Activated naive CD8-positive, alpha-beta T cell treated with anti-CD3 and anti-CD28 coated beads, Interleukin-2, amount 50 U/mL, for 24 hours (primary cell): ENCODE measurements around the gene SRPRA.
A peak's percentile ranks its signal among the peaks of the same experiment; 100 is the strongest.

Experiments used
- ATAC-seq: fragments of 150-1000 bp; cut with Tn5 transposase; one replicate; pipeline ENCODE4 v1.10.0; 2021
- DNase-seq: peaks from one replicate; pipeline ENCODE4 v3.0.0; 2021
- H3K27ac Mint-ChIP-seq: one replicate; pipeline ENCODE4 v1.8.0; 2021; ENCODE audit warnings: mild to moderate bottlenecking, mixed read lengths
- H3K27me3 Mint-ChIP-seq: one replicate; pipeline ENCODE4 v1.8.0; 2021; ENCODE audit warnings: mixed read lengths
- H3K36me3 Mint-ChIP-seq: one replicate; pipeline ENCODE4 v1.8.0; 2021; ENCODE audit warnings: low read depth, mixed read lengths
- H3K4me1 Mint-ChIP-seq: one replicate; pipeline ENCODE4 v1.8.0; 2021; ENCODE audit warnings: mixed read lengths
- H3K4me3 Mint-ChIP-seq: one replicate; pipeline ENCODE4 v1.8.0; 2021; ENCODE audit warnings: mild to moderate bottlenecking, moderate library complexity, mixed read lengths
- H3K9me3 Mint-ChIP-seq: one replicate; pipeline ENCODE4 v1.8.0; 2021; ENCODE audit warnings: mixed read lengths

Gene SRPRA

DNA sequence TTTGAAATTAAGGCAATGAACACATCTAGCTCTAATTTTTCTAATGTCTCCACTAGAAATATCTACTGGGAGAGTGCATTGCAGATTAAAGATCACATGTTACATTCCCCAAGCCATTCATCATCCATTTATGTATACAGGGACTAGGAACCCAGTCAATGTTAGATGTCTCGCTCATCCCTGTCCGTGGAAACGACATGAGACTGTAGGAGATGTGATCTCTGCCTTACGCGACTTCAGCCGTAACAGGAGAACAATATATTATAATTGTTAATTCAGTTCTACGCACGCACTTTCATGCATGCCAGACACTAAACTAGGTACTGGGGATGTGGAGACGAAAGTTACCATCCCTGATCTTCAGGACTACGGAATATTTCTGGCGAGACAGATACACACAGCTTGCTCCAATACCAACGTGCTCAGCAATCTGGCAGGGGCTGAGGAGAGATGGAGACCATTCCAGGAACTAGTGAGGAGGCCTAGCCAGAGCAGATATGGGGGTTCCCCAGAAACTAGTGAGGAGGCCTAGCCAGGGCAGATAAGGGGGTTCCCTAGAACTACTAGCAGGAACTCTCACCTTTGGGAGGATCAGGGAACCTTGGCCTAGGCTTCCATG lies 35.9 kb upstream of the SRPRA start:
- peaks cover 16% of the 10 kb centered on the region for H3K36me3 Mint-ChIP-seq
- peak overlapping the region; percentile 94 for H3K4me3 Mint-ChIP-seq
- H3K27me3 Mint-ChIP-seq: no peaks in the 10 kb centered on the region
- peaks cover 4% of the 10 kb centered on the region for H3K9me3 Mint-ChIP-seq
- peaks cover 27% of the 10 kb centered on the region for H3K4me1 Mint-ChIP-seq
- DNase-seq (peak; percentile 26), ATAC-seq (peak; percentile 7)
- peak overlapping the region; percentile 98 for H3K27ac Mint-ChIP-seq

DNA sequence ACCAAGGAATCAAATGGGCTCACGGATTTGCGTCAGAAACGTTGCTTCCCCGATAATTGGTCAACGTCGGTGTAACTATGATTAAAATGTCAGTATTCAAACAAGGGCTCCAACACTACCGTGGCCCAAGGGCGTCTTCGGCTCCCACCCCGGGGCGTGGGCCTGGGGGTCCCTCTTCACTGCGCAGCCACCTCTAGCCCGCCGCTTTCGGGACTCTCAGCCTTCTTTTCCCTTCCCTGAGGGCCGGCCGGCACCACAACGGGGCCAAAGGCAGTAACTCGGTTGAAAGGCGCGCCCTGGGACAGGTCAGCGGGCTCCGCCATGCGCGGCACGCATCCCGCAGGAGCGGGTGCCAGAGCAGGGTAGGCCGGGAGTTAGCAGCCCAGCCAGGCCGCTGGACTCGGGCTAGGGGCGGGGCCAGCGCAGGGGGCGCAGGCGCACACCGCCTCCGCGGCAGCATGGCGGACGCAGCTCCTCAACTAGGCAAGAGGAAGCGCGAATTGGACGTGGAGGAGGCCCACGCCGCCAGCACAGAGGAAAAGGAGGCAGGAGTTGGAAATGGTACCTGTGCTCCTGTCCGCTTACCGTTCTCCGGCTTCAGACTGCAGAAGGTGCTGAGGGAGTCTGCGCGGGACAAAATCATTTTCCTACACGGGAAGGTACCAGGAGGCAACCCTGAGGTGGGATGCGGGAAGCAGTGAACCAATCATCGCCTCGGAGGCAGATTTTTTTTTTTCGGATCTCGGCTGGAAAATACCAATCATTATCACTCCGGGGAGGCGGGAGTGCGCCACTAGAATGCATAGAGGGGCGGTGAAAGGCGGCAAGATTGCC lies 35.1 kb upstream of the SRPRA start, which contains the start of gene DCPS:
Gene DCPS (plus strand): TSS at position 438 of the 834 bp plus-strand sequence. CDS start 21 bp downstream, at position 459.
- Mint-ChIP-seq H3K27ac (peak within 1 kb of the TSS; percentile 98), H3K27me3 (no peaks in the 10 kb centered on the region), H3K4me3 (peak within 1 kb of the TSS; percentile 94), H3K36me3 (peaks cover 16% of the 10 kb centered on the region), H3K9me3 (peaks cover 4% of the 10 kb centered on the region), H3K4me1 (peaks cover 27% of the 10 kb centered on the region)
- ATAC-seq (peak; percentile 91), DNase-seq (peak; percentile 88)

DNA sequence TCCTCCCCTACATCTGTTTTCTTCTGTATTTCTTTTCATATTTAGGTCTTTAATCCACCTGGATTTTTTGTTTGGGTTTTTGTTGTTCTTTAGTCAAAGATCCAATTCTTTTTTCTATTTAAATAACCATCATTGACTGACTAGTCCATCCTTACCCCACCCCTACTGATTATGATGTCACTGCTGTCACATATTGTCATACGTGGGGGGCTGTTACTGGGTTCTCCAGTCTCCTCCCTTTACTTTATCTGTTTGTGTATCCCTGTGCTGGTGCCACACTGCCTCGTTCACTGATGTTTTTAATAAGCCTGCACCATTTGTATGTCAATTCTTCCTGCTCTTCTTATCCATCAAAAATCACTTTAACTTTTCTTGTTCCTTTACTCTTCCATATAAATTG lies 28.3 kb upstream of the SRPRA start:
- H3K9me3 Mint-ChIP-seq: no peaks in the 10 kb centered on the region

DNA sequence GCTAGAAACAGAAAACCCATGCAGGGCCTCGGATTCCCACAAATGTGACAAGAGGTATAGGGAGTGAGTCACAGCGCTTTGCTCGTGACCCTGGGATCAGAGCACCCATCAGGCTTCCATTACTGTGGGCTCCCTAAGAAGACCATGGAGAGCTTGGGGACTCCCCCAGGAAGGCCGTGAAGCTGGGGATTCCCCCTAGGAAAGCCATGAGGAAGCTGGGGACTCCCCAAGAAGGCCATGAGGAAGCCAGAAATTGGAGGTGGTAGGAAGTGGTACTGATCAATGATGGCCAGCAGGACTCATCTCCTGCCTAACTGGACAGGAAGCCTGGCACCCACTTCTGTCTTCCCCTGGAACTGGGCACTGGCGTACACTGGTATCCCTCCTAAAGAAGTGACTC lies 25.0 kb upstream of the SRPRA start:
- ATAC-seq: peak; percentile 58
- H3K27me3 Mint-ChIP-seq: no peaks in the 10 kb centered on the region
- H3K36me3 Mint-ChIP-seq: peaks cover 27% of the 10 kb centered on the region

More for the DNA sequence above, 28.3 kb upstream of the SRPRA start:
- peaks cover 13% of the 10 kb centered on the region for H3K4me1 Mint-ChIP-seq
- DNase-seq (no peak), ATAC-seq (no peak)
- H3K4me3 Mint-ChIP-seq: no peak overlapping the region
- H3K27ac Mint-ChIP-seq: no peak overlapping the region
- peaks cover 19% of the 10 kb centered on the region for H3K36me3 Mint-ChIP-seq
- H3K27me3 Mint-ChIP-seq: no peaks in the 10 kb centered on the region

DNA sequence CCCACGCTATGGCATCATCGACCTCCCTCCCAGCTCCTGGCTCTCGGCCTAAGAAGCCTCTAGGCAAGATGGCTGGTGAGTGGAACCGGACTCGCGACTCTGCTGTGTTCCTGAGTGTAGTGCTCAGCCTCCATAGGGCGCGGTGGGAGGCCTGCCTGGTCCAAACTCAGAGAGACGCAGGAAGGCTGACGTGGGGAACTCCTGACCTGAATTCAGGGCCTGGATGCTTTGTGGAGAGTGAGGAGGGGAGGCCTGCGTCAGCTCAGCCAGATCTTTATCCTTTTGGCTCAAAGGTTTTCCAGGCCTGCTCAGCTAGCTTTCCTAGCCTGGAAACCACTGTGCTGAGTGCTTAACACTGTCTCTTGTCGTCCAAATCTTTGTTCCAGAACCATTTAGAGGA lies 22.2 kb upstream of the SRPRA start:
- DNase-seq (no peak), ATAC-seq (no peak)
- Mint-ChIP-seq H3K27ac (no peak overlapping the region), H3K4me1 (peaks cover 32% of the 10 kb centered on the region), H3K36me3 (peaks cover 17% of the 10 kb centered on the region), H3K4me3 (no peak overlapping the region), H3K9me3 (no peaks in the 10 kb centered on the region), H3K27me3 (no peaks in the 10 kb centered on the region)

More for the DNA sequence above, 25.0 kb upstream of the SRPRA start:
- no peaks in the 10 kb centered on the region for H3K9me3 Mint-ChIP-seq
- H3K27ac Mint-ChIP-seq: peak overlapping the region; percentile 64
- no peak overlapping the region for H3K4me3 Mint-ChIP-seq
- peaks cover 17% of the 10 kb centered on the region for H3K4me1 Mint-ChIP-seq
- DNase-seq: no peak

DNA sequence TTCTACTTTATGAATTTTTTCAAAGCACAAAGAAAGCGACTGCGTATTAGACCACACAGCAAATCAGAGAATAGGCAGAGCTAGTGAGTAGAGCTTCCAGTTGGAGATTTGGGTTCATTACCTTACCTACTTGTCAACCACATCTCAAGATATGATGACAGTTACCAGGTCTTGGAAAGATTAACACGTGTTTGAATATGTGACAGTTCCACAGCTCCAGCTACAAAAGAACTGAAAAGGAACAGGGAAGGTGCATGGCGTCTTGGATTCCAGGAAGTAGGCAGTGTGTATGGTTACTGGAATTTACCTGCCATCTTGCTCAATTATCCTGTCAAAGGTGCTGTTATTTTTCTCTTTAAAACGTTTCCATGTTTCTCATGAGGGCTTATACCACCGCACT lies 19.5 kb upstream of the SRPRA start:
- Mint-ChIP-seq H3K27me3 (no peaks in the 10 kb centered on the region), H3K9me3 (no peaks in the 10 kb centered on the region), H3K27ac (peak overlapping the region; percentile 46), H3K36me3 (peaks cover 9% of the 10 kb centered on the region), H3K4me3 (no peak overlapping the region), H3K4me1 (peaks cover 45% of the 10 kb centered on the region)
- no peak for DNase-seq
- no peak for ATAC-seq

DNA sequence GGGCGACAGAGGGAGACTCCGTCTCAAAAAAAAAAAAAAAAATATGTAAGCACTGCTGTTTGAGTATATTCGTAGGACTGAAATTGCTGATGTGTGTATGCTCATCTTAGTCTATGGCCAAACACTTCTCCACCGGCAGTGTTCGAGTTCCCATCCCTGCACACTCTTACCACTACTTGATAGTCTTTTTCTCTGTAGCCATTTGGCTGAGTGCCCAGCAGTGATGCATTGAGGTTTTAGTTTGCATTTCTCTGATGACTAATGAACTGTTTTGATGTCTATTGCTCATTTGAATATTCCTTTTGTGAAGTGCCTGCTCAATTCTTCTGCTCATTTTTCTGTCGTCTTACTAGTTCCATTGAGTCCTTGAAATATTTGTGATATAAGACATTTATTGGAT lies 16.1 kb upstream of the SRPRA start:
- Mint-ChIP-seq H3K27ac (peak overlapping the region; percentile 72), H3K9me3 (no peaks in the 10 kb centered on the region), H3K36me3 (peaks cover 3% of the 10 kb centered on the region), H3K4me3 (peak overlapping the region; percentile 98), H3K27me3 (no peaks in the 10 kb centered on the region), H3K4me1 (peaks cover 64% of the 10 kb centered on the region)
- DNase-seq: peak; percentile 89
- peak; percentile 63 for ATAC-seq

DNA sequence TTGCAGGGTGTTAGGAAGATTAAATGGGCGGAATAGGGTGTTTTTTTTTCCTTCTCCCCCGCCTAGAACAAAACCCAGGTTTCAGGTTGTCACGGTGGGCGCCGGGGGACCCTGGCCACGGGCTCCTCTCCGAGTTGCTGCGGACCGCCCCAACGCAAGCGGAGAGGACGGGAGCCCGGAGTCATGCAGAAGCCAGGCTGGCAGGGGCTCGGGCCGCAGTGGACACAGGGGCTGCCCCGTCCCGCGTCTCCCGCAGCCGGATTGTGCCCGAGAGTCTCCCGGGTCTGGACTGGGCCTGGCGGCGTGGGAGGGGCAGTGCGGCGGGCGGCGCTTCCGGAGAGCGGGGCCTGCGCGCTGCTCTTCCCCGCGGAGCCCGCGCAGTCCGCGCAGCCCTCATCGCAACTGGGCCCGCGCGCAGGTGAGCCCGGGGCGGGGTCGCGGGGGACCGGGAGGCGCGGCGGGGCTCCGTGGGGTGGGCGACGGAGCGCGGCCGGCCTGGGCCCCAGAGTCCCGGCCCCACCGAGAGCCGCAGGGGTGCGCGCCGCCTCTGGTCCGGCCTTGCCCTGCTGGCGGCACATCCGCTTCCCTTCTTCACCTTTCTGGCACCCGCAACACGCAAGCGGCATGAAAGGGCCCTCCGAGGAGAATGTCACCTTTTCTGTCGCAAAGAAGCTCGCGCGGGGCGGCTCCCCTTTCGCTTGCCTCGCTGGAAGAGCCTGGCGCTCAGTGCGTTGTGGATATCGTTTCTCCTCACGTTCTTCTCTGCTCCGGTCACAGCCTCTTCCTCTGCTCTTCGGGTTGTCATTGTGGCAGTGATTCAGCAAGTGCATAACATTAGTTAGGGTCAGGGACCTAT lies 14.3 kb upstream of the SRPRA start, which contains the start of gene TIRAP:
Gene TIRAP (plus strand): TSS at position 358 of the 856 bp plus-strand sequence. CDS start 7,802 bp downstream, outside the sequence.
- Mint-ChIP-seq H3K27me3 (no peaks in the 10 kb centered on the region), H3K9me3 (no peaks in the 10 kb centered on the region), H3K27ac (peak within 1 kb of the TSS; percentile 96), H3K4me1 (peaks cover 56% of the 10 kb centered on the region), H3K4me3 (peak within 1 kb of the TSS; percentile 98), H3K36me3 (peaks cover 7% of the 10 kb centered on the region)
- DNase-seq: peak; percentile 55
- ATAC-seq: peak; percentile 56

DNA sequence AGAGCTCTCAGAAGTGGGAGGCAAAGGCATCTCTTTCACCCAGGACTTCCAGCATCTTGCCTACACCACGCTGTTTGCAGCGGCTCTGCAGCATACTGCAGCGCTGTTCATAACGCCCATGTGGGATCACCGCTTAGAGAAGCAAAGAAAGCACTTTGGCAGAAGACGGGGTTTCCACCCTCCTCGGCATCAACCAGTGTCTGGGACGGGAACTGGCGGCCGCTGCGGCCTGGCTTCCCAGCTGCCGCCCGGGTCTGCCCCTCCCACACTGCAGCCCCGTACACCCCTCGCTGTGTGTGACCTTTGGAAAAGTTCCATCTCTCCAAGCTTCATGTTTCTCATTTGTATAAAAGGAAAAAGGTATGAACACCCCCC lies 13.7 kb upstream of the SRPRA start:
- Mint-ChIP-seq H3K27me3 (no peaks in the 10 kb centered on the region), H3K4me1 (peaks cover 56% of the 10 kb centered on the region), H3K9me3 (no peaks in the 10 kb centered on the region), H3K4me3 (peak overlapping the region; percentile 83), H3K27ac (peak overlapping the region; percentile 88), H3K36me3 (peaks cover 12% of the 10 kb centered on the region)
- ATAC-seq (peak; percentile 35), DNase-seq (peak; percentile 38)

DNA sequence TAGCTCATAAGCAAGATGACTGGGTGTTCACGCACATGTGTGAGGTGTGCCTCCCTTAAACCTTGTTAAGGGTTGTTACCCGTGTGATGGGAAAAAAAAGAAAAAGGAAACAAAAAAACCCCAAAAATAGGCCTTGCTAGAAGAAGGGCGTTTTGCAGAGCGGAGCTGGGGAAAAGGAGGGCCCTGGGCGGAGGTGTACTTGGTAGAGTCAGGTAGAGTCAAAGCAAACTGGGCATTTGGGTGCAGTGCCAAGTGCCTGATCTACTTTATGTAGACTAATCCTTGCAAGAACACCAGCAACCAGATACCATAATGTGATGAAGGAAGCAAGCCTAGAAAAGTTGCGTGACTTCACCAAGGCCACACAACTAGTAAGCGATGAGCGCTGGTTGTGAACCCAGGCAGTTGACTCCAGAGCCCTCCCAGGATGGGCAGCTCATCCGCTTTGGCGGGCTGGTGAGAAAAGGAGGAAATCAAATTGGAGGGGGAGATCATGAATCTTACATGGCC lies 13.0 kb upstream of the SRPRA start:
- peak overlapping the region; percentile 83 for H3K4me3 Mint-ChIP-seq
- H3K27ac Mint-ChIP-seq: peak overlapping the region; percentile 88
- no peak for ATAC-seq
- no peaks in the 10 kb centered on the region for H3K27me3 Mint-ChIP-seq
- DNase-seq: no peak
- H3K4me1 Mint-ChIP-seq: peaks cover 53% of the 10 kb centered on the region
- no peaks in the 10 kb centered on the region for H3K9me3 Mint-ChIP-seq
- H3K36me3 Mint-ChIP-seq: peaks cover 14% of the 10 kb centered on the region

DNA sequence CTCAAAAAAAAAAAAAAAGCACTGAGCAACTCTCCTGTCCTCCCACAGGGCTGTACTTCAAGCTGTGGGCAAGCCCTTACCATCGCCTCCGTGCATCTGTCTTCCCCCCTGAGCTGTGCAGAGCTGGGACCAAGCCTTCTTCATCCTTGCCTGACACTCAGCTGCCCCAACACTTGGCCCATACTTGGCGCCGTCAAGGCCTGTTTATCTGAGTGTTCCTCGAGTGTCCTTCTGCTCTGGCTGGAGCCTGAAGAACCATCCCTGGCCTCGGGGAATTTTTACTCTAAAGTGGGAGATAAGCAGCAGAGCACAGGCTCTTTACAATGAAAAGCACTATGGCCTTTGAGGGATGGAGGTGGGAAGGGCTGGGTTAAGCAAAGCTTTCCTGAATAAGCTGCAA lies 12.6 kb upstream of the SRPRA start:
- no peaks in the 10 kb centered on the region for H3K9me3 Mint-ChIP-seq
- ATAC-seq: no peak
- H3K4me1 Mint-ChIP-seq: peaks cover 49% of the 10 kb centered on the region
- DNase-seq: no peak
- H3K27ac Mint-ChIP-seq: peak overlapping the region; percentile 32
- peak overlapping the region; percentile 83 for H3K4me3 Mint-ChIP-seq
- peaks cover 15% of the 10 kb centered on the region for H3K36me3 Mint-ChIP-seq
- H3K27me3 Mint-ChIP-seq: no peaks in the 10 kb centered on the region

DNA sequence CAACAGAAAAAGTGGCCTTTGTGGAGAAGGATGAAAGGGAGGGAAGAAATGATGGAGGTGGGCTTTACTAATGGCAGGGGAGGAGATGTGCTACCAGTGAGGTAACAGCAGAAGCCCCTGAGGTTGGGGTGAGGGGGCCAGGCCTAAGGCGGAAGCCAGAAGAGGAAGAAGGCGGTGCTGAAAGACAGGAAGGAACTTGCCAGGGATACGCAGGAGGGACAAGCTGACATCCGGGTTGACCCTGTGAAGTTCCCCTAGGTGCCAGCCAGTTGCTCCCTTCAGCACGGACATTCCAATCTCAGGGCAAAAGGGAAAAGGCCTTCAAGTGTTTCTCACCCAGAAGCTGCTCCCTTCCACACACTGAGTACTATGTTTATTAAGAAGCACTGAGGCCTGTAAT lies 11.9 kb upstream of the SRPRA start:
- peaks cover 20% of the 10 kb centered on the region for H3K36me3 Mint-ChIP-seq
- H3K27me3 Mint-ChIP-seq: no peaks in the 10 kb centered on the region
- H3K4me1 Mint-ChIP-seq: peaks cover 44% of the 10 kb centered on the region
- H3K9me3 Mint-ChIP-seq: no peaks in the 10 kb centered on the region
- no peak overlapping the region for H3K4me3 Mint-ChIP-seq
- no peak overlapping the region for H3K27ac Mint-ChIP-seq
- DNase-seq (no peak), ATAC-seq (no peak)

DNA sequence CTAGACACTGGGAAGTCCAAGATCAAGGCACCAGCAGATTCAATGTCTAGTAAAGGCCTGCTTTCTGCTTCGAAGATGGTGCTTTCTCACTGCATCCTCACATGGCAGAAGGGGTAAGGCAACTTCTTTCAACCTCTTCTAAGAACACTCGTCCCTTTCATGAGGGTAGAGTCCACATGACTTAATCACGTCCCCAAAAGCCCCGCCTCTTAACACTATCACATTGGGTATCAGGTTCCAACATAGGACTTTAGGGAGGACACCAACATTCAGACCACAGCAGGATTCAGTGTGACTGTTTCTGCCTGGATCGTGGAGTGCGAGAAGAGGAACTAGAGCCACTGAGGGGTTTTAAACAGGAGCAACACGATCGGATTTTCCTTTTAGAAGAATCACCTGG lies 10.5 kb upstream of the SRPRA start:
- peaks cover 26% of the 10 kb centered on the region for H3K36me3 Mint-ChIP-seq
- no peak for ATAC-seq
- no peaks in the 10 kb centered on the region for H3K27me3 Mint-ChIP-seq
- H3K4me3 Mint-ChIP-seq: no peak overlapping the region
- peaks cover 31% of the 10 kb centered on the region for H3K4me1 Mint-ChIP-seq
- peak overlapping the region; percentile 65 for H3K27ac Mint-ChIP-seq
- H3K9me3 Mint-ChIP-seq: no peaks in the 10 kb centered on the region
- no peak for DNase-seq

DNA sequence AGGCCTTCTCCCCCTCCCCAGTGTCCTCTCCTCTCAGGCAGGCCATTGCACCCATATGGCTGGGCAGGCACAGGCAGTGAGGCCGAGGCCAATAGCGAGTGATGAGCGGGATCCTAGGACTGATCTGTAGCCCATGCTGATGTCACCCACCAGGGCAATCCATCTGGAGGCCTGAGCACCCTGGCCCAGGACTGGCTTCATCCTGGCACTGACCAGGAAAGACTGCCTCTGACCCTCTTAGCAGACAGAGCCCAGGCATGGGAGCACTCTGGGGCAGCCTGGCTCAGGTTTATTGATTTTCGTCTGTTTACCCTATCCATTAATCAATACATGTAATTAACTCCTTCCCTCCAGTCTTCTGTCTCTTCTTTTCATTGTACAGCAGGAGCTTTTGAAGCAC lies 9.1 kb upstream of the SRPRA start:
- DNase-seq (no peak), ATAC-seq (no peak)
- H3K27me3 Mint-ChIP-seq: no peaks in the 10 kb centered on the region
- H3K4me3 Mint-ChIP-seq: no peak overlapping the region
- H3K4me1 Mint-ChIP-seq: peaks cover 23% of the 10 kb centered on the region
- no peak overlapping the region for H3K27ac Mint-ChIP-seq
- no peaks in the 10 kb centered on the region for H3K9me3 Mint-ChIP-seq
- peaks cover 32% of the 10 kb centered on the region for H3K36me3 Mint-ChIP-seq
